Colonic mucosa (tissue), 4 donors: ENCODE results near the gene TDRD9. TPM values are rescaled to one million over a fixed set of nuclear protein-coding genes. Genes with fewer than 3 reads are reported as not detected.

Source experiments
- DNase-seq: peaks from one replicate; pipeline ENCODE4 v3.0.0-alpha.2; 2020
- H3K27ac ChIP-seq: fragments of 200-600 bp; one replicate; pipeline ENCODE4 v1.8.0; 2021
- H3K27me3 ChIP-seq: fragments of 200-600 bp; one replicate; pipeline ENCODE4 v1.8.0; 2021
- H3K36me3 ChIP-seq: fragments of 200-600 bp; one replicate; pipeline ENCODE4 v1.8.0; 2021
- H3K4me1 ChIP-seq: fragments of 200-600 bp; one replicate; pipeline ENCODE4 v1.8.0; 2021; ENCODE audit warnings: mild to moderate bottlenecking
- H3K4me3 ChIP-seq: fragments of 200-600 bp; one replicate; pipeline ENCODE4 v1.8.0; 2021
- H3K9ac ChIP-seq, 2 donors: one replicate each; pipeline ENCODE4 v1.7.0; 2013; ENCODE audit warnings: control low read depth in 2 of 2, low read depth in 2 of 2, low read length in 2 of 2
- H3K9me3 ChIP-seq: fragments of 200-600 bp; one replicate; pipeline ENCODE4 v1.8.0; 2021
- intact Hi-C: fragments of 100-400 bp; cut with DNase I; formaldehyde crosslinking; loops from one replicate; pipeline ENCODE4 v1.14.1; 2022
- total RNA-seq, 2 donors: library from RNA; stranded (reverse); fragmentation: NEBNext Ultra II Directional in 1 of 2; extraction: Animal tissue kit (Norgen Biotek cat#: 25700) in 1 of 2; gene quantifications; one replicate each; pipeline ENCODE4 v1.2.1, GENCODE V29; 2021
- TF ChIP-seq, protein P1 (sequence below): fragments of 200-600 bp; IDR thresholded peaks from one replicate; pipeline ENCODE4 v1.8.0; 2022; ENCODE audit warnings: antibody characterized with exemption, mild to moderate bottlenecking
- donor health status: healthy.
- donor health status: DM: no; HTN: no; CAD: no.
- donor health status: DM: no; HTN: no; CAD: no.

The TDRD9 gene, protein sequence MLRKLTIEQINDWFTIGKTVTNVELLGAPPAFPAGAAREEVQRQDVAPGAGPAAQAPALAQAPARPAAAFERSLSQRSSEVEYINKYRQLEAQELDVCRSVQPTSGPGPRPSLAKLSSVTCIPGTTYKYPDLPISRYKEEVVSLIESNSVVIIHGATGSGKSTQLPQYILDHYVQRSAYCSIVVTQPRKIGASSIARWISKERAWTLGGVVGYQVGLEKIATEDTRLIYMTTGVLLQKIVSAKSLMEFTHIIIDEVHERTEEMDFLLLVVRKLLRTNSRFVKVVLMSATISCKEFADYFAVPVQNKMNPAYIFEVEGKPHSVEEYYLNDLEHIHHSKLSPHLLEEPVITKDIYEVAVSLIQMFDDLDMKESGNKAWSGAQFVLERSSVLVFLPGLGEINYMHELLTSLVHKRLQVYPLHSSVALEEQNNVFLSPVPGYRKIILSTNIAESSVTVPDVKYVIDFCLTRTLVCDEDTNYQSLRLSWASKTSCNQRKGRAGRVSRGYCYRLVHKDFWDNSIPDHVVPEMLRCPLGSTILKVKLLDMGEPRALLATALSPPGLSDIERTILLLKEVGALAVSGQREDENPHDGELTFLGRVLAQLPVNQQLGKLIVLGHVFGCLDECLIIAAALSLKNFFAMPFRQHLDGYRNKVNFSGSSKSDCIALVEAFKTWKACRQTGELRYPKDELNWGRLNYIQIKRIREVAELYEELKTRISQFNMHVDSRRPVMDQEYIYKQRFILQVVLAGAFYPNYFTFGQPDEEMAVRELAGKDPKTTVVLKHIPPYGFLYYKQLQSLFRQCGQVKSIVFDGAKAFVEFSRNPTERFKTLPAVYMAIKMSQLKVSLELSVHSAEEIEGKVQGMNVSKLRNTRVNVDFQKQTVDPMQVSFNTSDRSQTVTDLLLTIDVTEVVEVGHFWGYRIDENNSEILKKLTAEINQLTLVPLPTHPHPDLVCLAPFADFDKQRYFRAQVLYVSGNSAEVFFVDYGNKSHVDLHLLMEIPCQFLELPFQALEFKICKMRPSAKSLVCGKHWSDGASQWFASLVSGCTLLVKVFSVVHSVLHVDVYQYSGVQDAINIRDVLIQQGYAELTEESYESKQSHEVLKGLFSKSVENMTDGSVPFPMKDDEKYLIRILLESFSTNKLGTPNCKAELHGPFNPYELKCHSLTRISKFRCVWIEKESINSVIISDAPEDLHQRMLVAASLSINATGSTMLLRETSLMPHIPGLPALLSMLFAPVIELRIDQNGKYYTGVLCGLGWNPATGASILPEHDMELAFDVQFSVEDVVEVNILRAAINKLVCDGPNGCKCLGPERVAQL (N-terminal part only)
- 1 to 10 TPM in 1 of 2 donors, under 1 TPM in 1; 0.44 to 1.1 TPM for total RNA-seq

DNA sequence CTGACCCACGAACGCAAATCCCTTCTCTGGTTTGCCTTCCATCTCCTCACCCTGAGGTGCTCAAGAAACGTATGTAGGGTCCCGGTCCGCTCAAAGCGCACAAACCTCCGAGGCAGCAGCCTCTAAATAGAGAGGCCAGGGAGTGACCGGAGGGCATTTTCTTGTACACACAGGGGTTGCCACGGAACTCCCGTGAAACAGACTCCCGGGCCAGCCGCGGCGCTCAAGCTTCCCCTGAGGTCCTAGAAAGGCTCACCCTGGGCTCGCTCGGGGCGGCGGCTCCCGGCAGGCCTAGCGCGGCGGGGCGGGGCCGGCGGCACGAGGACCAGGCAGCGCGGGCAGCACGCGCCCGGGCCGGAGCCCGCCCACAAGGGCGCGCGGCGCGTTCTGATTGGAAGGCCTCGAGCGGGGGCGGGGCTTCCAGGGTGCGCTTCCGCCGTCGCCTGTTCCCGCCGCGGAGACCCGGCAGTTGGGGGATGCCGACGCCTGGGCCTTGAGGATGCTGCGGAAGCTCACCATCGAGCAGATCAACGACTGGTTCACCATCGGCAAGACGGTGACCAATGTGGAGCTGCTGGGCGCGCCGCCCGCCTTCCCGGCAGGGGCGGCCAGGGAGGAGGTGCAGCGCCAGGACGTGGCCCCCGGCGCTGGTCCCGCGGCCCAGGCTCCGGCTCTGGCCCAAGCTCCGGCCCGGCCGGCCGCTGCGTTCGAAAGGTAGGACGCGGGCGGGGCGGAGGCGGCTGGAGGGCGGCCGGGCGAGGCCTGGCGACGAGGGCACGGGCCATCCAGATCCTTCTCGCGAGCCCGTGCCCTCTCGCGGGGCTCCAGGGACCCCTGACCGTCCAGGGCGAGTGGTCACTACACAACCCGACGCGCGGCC, at the start of gene TDRD9:
Gene TDRD9 (plus strand): TSS at position 446 of the 880 bp plus-strand sequence. CDS start 54 bp downstream, at position 500.
- Histone ChIP-seq H3K36me3 (no peaks in the 10 kb centered on the region), H3K27me3 (no peaks in the 10 kb centered on the region), H3K27ac (no peak within 1 kb of the TSS), H3K4me3 (no peak within 1 kb of the TSS), H3K4me1 (no peaks in the 10 kb centered on the region), H3K9me3 (no peaks in the 10 kb centered on the region), H3K9ac (no peak within 1 kb of the TSS)
- intact Hi-C loops, result no loop called here
- no peak for DNase-seq
- TF ChIP-seq, protein P1, sequence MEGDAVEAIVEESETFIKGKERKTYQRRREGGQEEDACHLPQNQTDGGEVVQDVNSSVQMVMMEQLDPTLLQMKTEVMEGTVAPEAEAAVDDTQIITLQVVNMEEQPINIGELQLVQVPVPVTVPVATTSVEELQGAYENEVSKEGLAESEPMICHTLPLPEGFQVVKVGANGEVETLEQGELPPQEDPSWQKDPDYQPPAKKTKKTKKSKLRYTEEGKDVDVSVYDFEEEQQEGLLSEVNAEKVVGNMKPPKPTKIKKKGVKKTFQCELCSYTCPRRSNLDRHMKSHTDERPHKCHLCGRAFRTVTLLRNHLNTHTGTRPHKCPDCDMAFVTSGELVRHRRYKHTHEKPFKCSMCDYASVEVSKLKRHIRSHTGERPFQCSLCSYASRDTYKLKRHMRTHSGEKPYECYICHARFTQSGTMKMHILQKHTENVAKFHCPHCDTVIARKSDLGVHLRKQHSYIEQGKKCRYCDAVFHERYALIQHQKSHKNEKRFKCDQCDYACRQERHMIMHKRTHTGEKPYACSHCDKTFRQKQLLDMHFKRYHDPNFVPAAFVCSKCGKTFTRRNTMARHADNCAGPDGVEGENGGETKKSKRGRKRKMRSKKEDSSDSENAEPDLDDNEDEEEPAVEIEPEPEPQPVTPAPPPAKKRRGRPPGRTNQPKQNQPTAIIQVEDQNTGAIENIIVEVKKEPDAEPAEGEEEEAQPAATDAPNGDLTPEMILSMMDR, result no peak

DNA sequence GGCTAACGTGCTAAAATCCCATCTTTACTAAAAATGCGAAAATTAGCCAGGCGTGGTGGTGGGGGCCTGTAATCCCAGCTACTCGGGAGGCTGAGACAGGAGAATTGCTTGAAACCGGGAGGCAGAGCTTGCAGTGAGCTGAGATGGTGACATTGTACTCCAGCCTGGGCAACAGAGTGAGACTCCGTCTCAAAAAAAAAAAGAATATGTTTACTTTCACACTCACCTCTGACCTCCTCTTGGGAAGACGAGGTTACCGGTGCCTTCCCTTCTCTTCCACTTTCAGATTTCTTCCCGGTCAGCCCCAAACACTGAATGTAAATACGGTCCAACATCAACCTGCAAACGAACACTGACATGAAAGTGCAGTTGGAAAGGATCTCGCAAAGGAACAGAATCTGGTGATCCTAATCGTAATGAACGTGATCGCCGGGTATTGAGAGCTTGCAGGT, 49.1 kb upstream of the TDRD9 start:
- no peak for DNase-seq
- intact Hi-C loops, result no loop called here
- Histone ChIP-seq H3K27me3 (no peaks in the 10 kb centered on the region), H3K27ac (peak overlapping the region; percentile 88), H3K9ac (peak overlapping the region; percentile 70 to 84), H3K36me3 (no peaks in the 10 kb centered on the region), H3K9me3 (no peaks in the 10 kb centered on the region), H3K4me3 (peak overlapping the region; percentile 24), H3K4me1 (peaks cover 28% of the 10 kb centered on the region)
- TF ChIP-seq, protein P1, result no peak

DNA sequence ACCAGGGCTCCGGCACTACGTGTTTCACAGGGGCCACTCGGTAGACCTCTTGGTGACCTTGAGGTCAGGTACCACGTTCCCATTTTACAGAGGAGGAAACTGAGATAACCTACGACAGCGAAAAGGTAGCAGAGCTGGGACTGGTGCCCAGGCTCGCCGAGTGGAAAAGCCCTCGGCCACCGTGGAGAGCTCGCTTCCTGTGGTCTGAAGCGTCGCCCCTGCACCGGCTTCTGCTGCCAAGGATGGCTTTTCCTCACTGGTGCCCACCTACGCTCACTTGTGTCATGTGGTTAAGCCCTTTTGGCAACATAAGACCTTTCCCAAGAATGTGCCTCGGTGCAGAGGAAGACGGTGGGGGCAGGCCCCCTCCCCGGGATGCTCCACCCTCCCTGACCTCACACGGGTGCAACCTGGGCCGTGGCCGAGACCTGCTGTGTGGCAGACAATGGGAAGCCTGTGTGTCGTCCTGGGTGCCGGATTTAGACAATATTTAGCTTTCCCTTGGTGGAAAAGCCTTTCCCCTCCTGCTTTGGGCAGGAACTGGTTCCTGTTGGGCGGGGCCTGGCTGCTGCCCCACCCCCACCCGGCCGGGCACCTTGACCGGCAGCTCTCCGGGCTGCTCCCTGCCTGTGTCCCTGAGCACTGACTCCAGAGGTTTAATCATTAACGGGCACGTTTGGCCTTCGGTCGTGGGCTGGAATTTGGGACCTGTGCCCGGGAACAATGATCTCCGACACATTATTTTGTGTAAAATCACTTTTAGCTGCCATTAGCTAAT, 48.5 kb upstream of the TDRD9 start:
- H3K27ac ChIP-seq, result peak overlapping the region; percentile 88
- intact Hi-C loops, result no loop called here
- TF ChIP-seq, protein P1, result no peak
- no peaks in the 10 kb centered on the region for H3K36me3 ChIP-seq
- peak; percentile 91 for DNase-seq
- H3K9ac ChIP-seq, result peak overlapping the region; percentile 70 to 84
- H3K4me1 ChIP-seq, result peaks cover 28% of the 10 kb centered on the region
- H3K9me3 ChIP-seq, result no peaks in the 10 kb centered on the region
- H3K4me3 ChIP-seq, result peak overlapping the region; percentile 24
- no peaks in the 10 kb centered on the region for H3K27me3 ChIP-seq

DNA sequence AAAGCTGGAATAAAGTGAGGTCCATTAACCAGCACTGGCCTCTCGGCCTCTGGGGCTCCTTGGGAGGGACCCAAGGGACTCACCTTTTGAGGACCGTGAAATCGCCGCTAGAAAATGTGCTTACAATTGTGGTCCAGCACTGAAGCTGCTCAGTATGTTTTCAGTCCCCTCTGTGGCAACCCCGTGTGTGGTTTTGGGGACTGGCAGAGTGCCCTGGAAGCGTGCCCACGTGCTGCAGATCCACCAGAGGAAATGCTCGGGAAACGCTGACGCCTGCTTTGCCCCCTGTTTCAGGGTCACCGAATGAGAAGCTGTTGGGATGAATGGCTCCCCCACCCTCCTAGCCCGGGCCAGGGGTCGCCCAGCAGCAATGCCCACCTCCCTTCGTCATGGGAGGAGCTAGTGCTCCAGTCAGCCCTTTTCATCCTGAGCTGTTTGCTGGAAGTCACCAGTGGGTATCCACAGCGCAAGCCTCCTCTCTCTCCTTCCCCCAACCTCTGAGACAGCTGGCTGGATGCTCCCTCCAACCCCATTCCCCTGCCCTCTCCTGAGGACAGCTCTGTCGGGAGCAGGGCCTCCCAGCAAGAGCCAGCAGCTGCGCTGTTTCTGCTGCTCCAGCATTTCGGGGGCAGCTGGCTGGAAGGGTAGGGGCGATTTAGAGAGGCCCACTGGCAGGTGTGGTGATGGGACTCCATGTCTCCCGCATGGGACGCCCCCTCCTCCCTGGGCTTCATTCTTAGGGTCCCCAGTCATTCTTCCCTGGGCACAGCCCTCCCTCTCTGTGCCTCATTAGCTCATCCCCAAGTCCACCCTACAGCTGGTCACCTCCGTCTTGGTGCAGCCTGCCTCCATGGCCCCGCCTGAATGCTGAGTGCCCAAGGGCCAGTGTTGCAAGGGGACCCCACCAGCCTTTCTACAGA, 47.6 kb upstream of the TDRD9 start:
- DNase-seq, result peak; percentile 79
- Histone ChIP-seq H3K9ac (peak overlapping the region; percentile 58 to 84), H3K36me3 (no peaks in the 10 kb centered on the region), H3K4me1 (peaks cover 28% of the 10 kb centered on the region), H3K27me3 (no peaks in the 10 kb centered on the region), H3K27ac (peak overlapping the region; percentile 88), H3K4me3 (peak overlapping the region; percentile 24), H3K9me3 (no peaks in the 10 kb centered on the region)
- TF ChIP-seq, protein P1, result no peak
- intact Hi-C loops, result no loop called here
